ENCODE results near the gene MCHR1.

GRCh38 chr22:40674274-40674673 lies 5.0 kb upstream of the MCHR1 start:
- TF ChIP-seq CTCF (IDR thresholded peaks at IDR 0.05) (no peak), USF2 (IDR thresholded peaks at IDR 0.05; ENCODE audit: borderline replicate concordance, low read depth, low read length) (no peak), REST (IDR thresholded peaks at IDR 0.05; ENCODE audit: low read depth, low read length) (no peak), ELF1 (IDR thresholded peaks at IDR 0.05) (no peak), SMC3 (IDR thresholded peaks at IDR 0.05; ENCODE audit: low read depth, low read length) (no peak), YY1 (IDR thresholded peaks at IDR 0.05; ENCODE audit: low read depth) (no peak), MAX (IDR thresholded peaks at IDR 0.05; ENCODE audit: low read depth) (no peak), EP300 (IDR thresholded peaks at IDR 0.05; ENCODE audit: borderline replicate concordance in 1 of 2, low read depth in 1 of 2, low read length in 1 of 2) (no peak), NRF1 (IDR thresholded peaks at IDR 0.05; ENCODE audit: low read depth, low read length) (no peak), JUND (IDR thresholded peaks at IDR 0.05) (no peak), RAD21 (IDR thresholded peaks at IDR 0.05; ENCODE audit: low read length) (no peak), TAF1 (IDR thresholded peaks at IDR 0.05; ENCODE audit: borderline replicate concordance, low read depth, low read length) (no peak)

Measured in SK-N-SH (cell line).